HG02610 (cell line): ENCODE measurements around the gene SPTBN2.
A peak's percentile ranks its signal among the peaks of the same experiment; 100 is the strongest.

Experiments used
- ATAC-seq: cut with Tn5 transposase; IDR thresholded peaks from one replicate; pipeline ENCODE4 v1.9.1; 2021; ENCODE audit warnings: mild to moderate bottlenecking, moderate library complexity; ENCODE audit not compliant: unreplicated experiment

The SPTBN2 gene

GRCh38 chr11:66728693-66729385, at the start of gene SPTBN2:
TSS of gene SPTBN2 (minus strand) at chr11:66729216. CDS start at chr11:66721240, 7,976 bp downstream.
- ATAC-seq = no peak

- ATAC-seq = no peak
Measured at GRCh38 chr11:66768818-66769217, 39.8 kb upstream of the SPTBN2 start.

- no peak for ATAC-seq
Measured at GRCh38 chr11:66768088-66768521, 39.1 kb upstream of the SPTBN2 start.

GRCh38 chr11:66767666-66768065, 38.6 kb upstream of the SPTBN2 start:
- no peak for ATAC-seq

GRCh38 chr11:66766681-66767080, 37.7 kb upstream of the SPTBN2 start:
- no peak for ATAC-seq

GRCh38 chr11:66762088-66762487, 33.1 kb upstream of the SPTBN2 start:
- no peak for ATAC-seq

- no peak for ATAC-seq
Measured at GRCh38 chr11:66752148-66752547, 23.1 kb upstream of the SPTBN2 start.

GRCh38 chr11:66749091-66749490, 20.1 kb upstream of the SPTBN2 start:
- no peak for ATAC-seq

GRCh38 chr11:66747480-66747879, 18.5 kb upstream of the SPTBN2 start:
- ATAC-seq = no peak

GRCh38 chr11:66745356-66746235, 16.6 kb upstream of the SPTBN2 start:
- ATAC-seq = peak; percentile 38

- ATAC-seq = peak; percentile 70
Measured at GRCh38 chr11:66744485-66745355, 15.7 kb upstream of the SPTBN2 start.

GRCh38 chr11:66743271-66743968, 14.4 kb upstream of the SPTBN2 start:
- ATAC-seq = no peak

GRCh38 chr11:66741153-66741552, 12.1 kb upstream of the SPTBN2 start:
- ATAC-seq = no peak

GRCh38 chr11:66739983-66740382, 11.0 kb upstream of the SPTBN2 start:
- ATAC-seq = no peak

- no peak for ATAC-seq
Measured at GRCh38 chr11:66734215-66734614, 5.2 kb upstream of the SPTBN2 start.

- ATAC-seq = no peak
Measured at GRCh38 chr11:66729447-66729846, 431 bp upstream of the SPTBN2 start.

- no peak for ATAC-seq
Measured at GRCh38 chr11:66728038-66728692, 851 bp downstream of the SPTBN2 start.

- ATAC-seq = no peak
Measured at GRCh38 chr11:66727282-66728037, 1.6 kb downstream of the SPTBN2 start.

GRCh38 chr11:66725647-66726046, 3.4 kb downstream of the SPTBN2 start:
- ATAC-seq = no peak
